ENCODE measurements around the gene APOOL. TPM values are rescaled to one million over a fixed set of nuclear protein-coding genes. Genes with fewer than 3 reads are reported as not detected.

The APOOL gene
- total and polyA plus RNA-seq, 2 donors (not counting 3 experiments of a cell fraction or from before 2014, with no cell fraction given): 3.4 to 17.4 TPM

- Histone ChIP-seq H3K4me1 (ENCODE audit: control insufficient read depth, extremely low read depth, insufficient read depth, low read length) (no peaks in the 10 kb centered on the region), H3K4me2 (ENCODE audit: insufficient read depth, low read length) (no peak overlapping the region), H3K79me2 (ENCODE audit: control insufficient read depth, insufficient read depth, low read length) (no peaks in the 10 kb centered on the region), H4K20me1 (replicated peaks; ENCODE audit: control insufficient read depth, extremely low read depth, insufficient read depth, low read length) (no peaks in the 10 kb centered on the region), H3K9me3 (replicated peaks; ENCODE audit: control insufficient read depth, insufficient read depth, low read length) (no peaks in the 10 kb centered on the region), H2AFZ (ENCODE audit: low read depth, low read length) (no peak overlapping the region), H3K36me3 (ENCODE audit: control insufficient read depth in 2 of 2, extremely low read depth in 1 of 2, insufficient read depth in 2 of 2, low read length in 2 of 2) (no peaks in the 10 kb centered on the region), H3K9ac (replicated peaks; ENCODE audit: extremely low read depth, insufficient read depth, low read length) (no peak overlapping the region), H3K27me3 (ENCODE audit: control insufficient read depth in 2 of 2, insufficient read depth in 2 of 2, low read length in 2 of 2) (no peaks in the 10 kb centered on the region), H3K4me3 (replicated peaks in 1 of 3; ENCODE audit: insufficient read depth in 1 of 3, low read depth in 1 of 3, low read length in 3 of 3) (no peak overlapping the region), H3K27ac (ENCODE audit: insufficient read depth, low read depth, low read length) (no peak overlapping the region), H3K9me1 (replicated peaks; ENCODE audit: control insufficient read depth, extremely low read depth, insufficient read depth, low read length) (no peaks in the 10 kb centered on the region)
- no TSS peak for BruUV-seq (replicated peaks)
- FAIRE-seq (no peak), DNase-seq (ENCODE audit: low read depth, low spot score) (no peak)
- TF ChIP-seq JUN (IDR thresholded peaks at IDR 0.05; ENCODE audit: borderline replicate concordance, insufficient read depth, insufficient read length, low read depth): no peak
- TF ChIP-seq EZH2 (IDR thresholded peaks at IDR 0.05; ENCODE audit: borderline replicate concordance, low read depth, low read length, severe bottlenecking): no peak
- no peak for TF ChIP-seq POLR2A (IDR thresholded peaks at IDR 0.05; ENCODE audit: low read depth, low read length)
- dilution Hi-C loops (cut with MboI; ENCODE audit: extremely low pct_ligation_motif_present, low sequenced_read_pairs) (no loop called here), intact Hi-C loops (cut with micrococcal nuclease) (no loop called here)
- ChIA-PET POLR2A (no interaction called here), CTCF (interaction anchor here (0.9 kb wide), 1 partner anchor 1833 kb away, joined by 3 read pairs; no protein-coding TSS in a partner anchor)
These were observed 110.1 kb downstream of the APOOL start for GRCh38 chrX:85113746-85114145.

DNA sequence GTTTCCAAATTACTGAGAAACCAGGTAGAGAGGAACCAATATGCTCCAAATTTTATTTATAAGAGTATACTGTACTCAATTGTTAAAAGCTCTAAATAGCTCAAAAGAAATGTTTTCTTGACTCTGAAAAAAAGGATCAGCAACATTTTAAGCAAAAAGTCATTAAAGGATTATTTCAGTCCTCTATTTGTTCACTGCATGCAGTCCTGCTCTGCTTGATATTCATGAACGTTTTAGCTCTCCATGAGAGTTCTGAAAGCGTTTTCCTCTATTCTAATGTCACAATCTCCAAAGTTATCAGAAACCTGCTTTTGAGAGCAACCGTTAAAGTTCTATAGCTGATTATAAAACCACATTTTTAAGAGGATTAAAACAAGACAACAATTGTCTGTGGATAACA is 110.5 kb downstream of the APOOL start:
- Histone ChIP-seq H3K27me3 (ENCODE audit: control insufficient read depth in 2 of 2, insufficient read depth in 2 of 2, low read length in 2 of 2) (no peaks in the 10 kb centered on the region), H4K20me1 (replicated peaks; ENCODE audit: control insufficient read depth, extremely low read depth, insufficient read depth, low read length) (no peaks in the 10 kb centered on the region), H3K4me3 (replicated peaks in 1 of 3; ENCODE audit: insufficient read depth in 1 of 3, low read depth in 1 of 3, low read length in 3 of 3) (no peak overlapping the region), H3K36me3 (ENCODE audit: control insufficient read depth in 2 of 2, extremely low read depth in 1 of 2, insufficient read depth in 2 of 2, low read length in 2 of 2) (no peaks in the 10 kb centered on the region), H3K9me3 (replicated peaks; ENCODE audit: control insufficient read depth, insufficient read depth, low read length) (no peaks in the 10 kb centered on the region), H3K79me2 (ENCODE audit: control insufficient read depth, insufficient read depth, low read length) (no peaks in the 10 kb centered on the region), H3K4me2 (ENCODE audit: insufficient read depth, low read length) (no peak overlapping the region), H2AFZ (ENCODE audit: low read depth, low read length) (no peak overlapping the region), H3K27ac (ENCODE audit: insufficient read depth, low read depth, low read length) (no peak overlapping the region), H3K9me1 (replicated peaks; ENCODE audit: control insufficient read depth, extremely low read depth, insufficient read depth, low read length) (no peaks in the 10 kb centered on the region), H3K4me1 (ENCODE audit: control insufficient read depth, extremely low read depth, insufficient read depth, low read length) (no peaks in the 10 kb centered on the region), H3K9ac (replicated peaks; ENCODE audit: extremely low read depth, insufficient read depth, low read length) (no peak overlapping the region)
- no TSS peak for BruUV-seq (replicated peaks)
- dilution Hi-C loops (cut with MboI; ENCODE audit: extremely low pct_ligation_motif_present, low sequenced_read_pairs) (no loop called here), intact Hi-C loops (cut with micrococcal nuclease) (no loop called here)
- no peak for FAIRE-seq
- no peak for DNase-seq (ENCODE audit: low read depth, low spot score)
- POLR2A ChIA-PET: no interaction called here
- CTCF ChIA-PET: interaction anchor here (0.9 kb wide), 1 partner anchor 1833 kb away, joined by 3 read pairs; no protein-coding TSS in a partner anchor
- TF ChIP-seq POLR2A (IDR thresholded peaks at IDR 0.05; ENCODE audit: low read depth, low read length): no peak
- TF ChIP-seq EZH2 (IDR thresholded peaks at IDR 0.05; ENCODE audit: borderline replicate concordance, low read depth, low read length, severe bottlenecking): no peak
- TF ChIP-seq CTCF (IDR thresholded peaks at IDR 0.05; ENCODE audit: extremely low read depth in 1 of 2, insufficient read depth in 1 of 2, low read depth in 1 of 2, low read length in 2 of 2): no peak
- TF ChIP-seq MYC (IDR thresholded peaks at IDR 0.05; ENCODE audit: low read depth, low read length): no peak

Measured in endothelial cell of umbilical vein (primary cell).